Activated CD8-positive, alpha-beta memory T cell treated with anti-CD3 and anti-CD28 coated beads, Interleukin-2, amount 50 U/mL, for 4 hours (primary cell): ENCODE measurements around the gene FGF12.
A peak's percentile ranks its signal among the peaks of the same experiment; 100 is the strongest.
"Not testable (repeated sequence)": the region's sequence is repeated elsewhere in the genome, so short reads cannot be mapped to it uniquely, and the experiment has no call there.

Source experiments
- DNase-seq: peaks from one replicate; pipeline ENCODE4 v3.0.0-alpha.2; 2020

Gene FGF12

GRCh38 chr3:192577271-192577670, 150.1 kb downstream of the FGF12 start:
- no peak for DNase-seq

- DNase-seq = not testable (repeated sequence)
Observed at GRCh38 chr3:192576704-192577103, 150.6 kb downstream of the FGF12 start.

GRCh38 chr3:192575879-192576506, 151.3 kb downstream of the FGF12 start:
- DNase-seq = no peak

- no peak for DNase-seq
Observed at GRCh38 chr3:192573240-192573639, 154.1 kb downstream of the FGF12 start.

GRCh38 chr3:192570821-192571791, 156.2 kb downstream of the FGF12 start:
- no peak for DNase-seq

GRCh38 chr3:192570315-192570714, 157.0 kb downstream of the FGF12 start:
- DNase-seq = no peak

- DNase-seq = peak; percentile 31
Observed at GRCh38 chr3:192566706-192567290, 160.5 kb downstream of the FGF12 start.

- DNase-seq = no peak
Observed at GRCh38 chr3:192564611-192565010, 162.7 kb downstream of the FGF12 start.

GRCh38 chr3:192563417-192563816, 163.9 kb downstream of the FGF12 start:
- DNase-seq = no peak

GRCh38 chr3:192553707-192554106, 173.6 kb downstream of the FGF12 start:
- no peak for DNase-seq

- no peak for DNase-seq
Observed at GRCh38 chr3:192550356-192550755, 177.0 kb downstream of the FGF12 start.

- DNase-seq = no peak
Observed at GRCh38 chr3:192545333-192545732, 182.0 kb downstream of the FGF12 start.

- DNase-seq = no peak
Observed at GRCh38 chr3:192543163-192543562, 184.2 kb downstream of the FGF12 start.

GRCh38 chr3:192516820-192517219, 210.5 kb downstream of the FGF12 start:
- no peak for DNase-seq

- no peak for DNase-seq
Observed at GRCh38 chr3:192515664-192516045, 211.7 kb downstream of the FGF12 start.

GRCh38 chr3:192514754-192515663, 212.3 kb downstream of the FGF12 start:
- DNase-seq = no peak

- no peak for DNase-seq
Observed at GRCh38 chr3:192514081-192514753, 213.1 kb downstream of the FGF12 start.

GRCh38 chr3:192505731-192506130, 221.6 kb downstream of the FGF12 start:
- no peak for DNase-seq

GRCh38 chr3:192501401-192501800, 225.9 kb downstream of the FGF12 start:
- DNase-seq = no peak

GRCh38 chr3:192496905-192497587, 230.3 kb downstream of the FGF12 start:
- DNase-seq = no peak

GRCh38 chr3:192494174-192494573, 233.2 kb downstream of the FGF12 start:
- no peak for DNase-seq
